HepG2 (cell line): Measurements from ENCODE around the gene IL11RA. TPM values are rescaled to one million over a fixed set of nuclear protein-coding genes. Genes with fewer than 3 reads are reported as not detected.
A peak's percentile ranks its signal among the peaks of the same experiment; 100 is the strongest.

Experiments
- ADNP ChIP-seq: sonication (generic); formaldehyde crosslinking; IDR thresholded peaks from 2 replicates; pipeline ENCODE4 v1.4.0; 2020; ENCODE audit warnings: missing genetic modification reagents
- DRAP1 ChIP-seq: IDR thresholded peaks from 2 replicates; pipeline ENCODE4 v1.6.1; 2016; ENCODE audit warnings: missing genetic modification reagents, missing compliant biosample characterization
- GATAD2A ChIP-seq: IDR thresholded peaks from 2 replicates; pipeline ENCODE4 v1.6.1; 2016
- HES4 ChIP-seq: sonication (generic); formaldehyde crosslinking; IDR thresholded peaks from 2 replicates; pipeline ENCODE4 v1.9.0; 2021; ENCODE audit warnings: mild to moderate bottlenecking, missing genetic modification reagents, borderline replicate concordance
- ISL2 ChIP-seq: sonication (generic); formaldehyde crosslinking; IDR thresholded peaks from 2 replicates; pipeline ENCODE4 v1.5.0; 2020; ENCODE audit warnings: missing genetic modification reagents
- KAT8 ChIP-seq: IDR thresholded peaks from 2 replicates; pipeline ENCODE4 v1.6.1; 2016; ENCODE audit warnings: missing genetic modification reagents, missing compliant biosample characterization
- KDM2A ChIP-seq: sonication (generic); formaldehyde crosslinking; IDR thresholded peaks from 2 replicates; pipeline ENCODE4 v1.4.0; 2020; ENCODE audit warnings: low read depth, missing genetic modification reagents, borderline replicate concordance
- KMT2A ChIP-seq: sonication (generic); formaldehyde crosslinking; IDR thresholded peaks from 2 replicates; pipeline ENCODE4 v1.4.0; 2020; ENCODE audit warnings: missing genetic modification reagents
- KMT2B ChIP-seq: IDR thresholded peaks from 2 replicates; pipeline ENCODE4 v1.6.1; 2016; ENCODE audit warnings: missing genetic modification reagents, missing compliant biosample characterization
- MTF2 ChIP-seq: sonication (generic); formaldehyde crosslinking; IDR thresholded peaks from 2 replicates; pipeline ENCODE4 v1.5.0; 2020; ENCODE audit warnings: missing genetic modification reagents, borderline replicate concordance
- MXD4 ChIP-seq: IDR thresholded peaks from 2 replicates; pipeline ENCODE4 v1.6.1; 2016; ENCODE audit warnings: mild to moderate bottlenecking, missing biosample characterization, missing genetic modification reagents
- MXI1 ChIP-seq: IDR thresholded peaks from 3 replicates; pipeline ENCODE4 v1.6.1; 2012; ENCODE audit warnings: low read depth, low read length, inconsistent platforms, borderline replicate concordance
- NFYC ChIP-seq: IDR thresholded peaks from 2 replicates; pipeline ENCODE4 v1.6.1; 2016; ENCODE audit warnings: missing genetic modification reagents, missing compliant biosample characterization
- STAG1 ChIP-seq: sonication (generic); formaldehyde crosslinking; IDR thresholded peaks from 2 replicates; pipeline ENCODE4 v1.4.0; 2020; ENCODE audit warnings: missing genetic modification reagents
- ZEB1 ChIP-seq: IDR thresholded peaks from 2 replicates; pipeline ENCODE4 v1.6.1; 2012; ENCODE audit warnings: mild to moderate bottlenecking, low read depth, inconsistent platforms; ENCODE audit not compliant: insufficient replicate concordance
- ZMYM3 ChIP-seq: sonication (generic); formaldehyde crosslinking; IDR thresholded peaks from 2 replicates; pipeline ENCODE4 v1.5.1; 2020; ENCODE audit warnings: mild to moderate bottlenecking, missing genetic modification reagents
- ZNF414 ChIP-seq: sonication (generic); formaldehyde crosslinking; IDR thresholded peaks from 2 replicates; pipeline ENCODE4 v1.5.0; 2020; ENCODE audit warnings: missing genetic modification reagents
- ZNF501 ChIP-seq: sonication (generic); formaldehyde crosslinking; IDR thresholded peaks from 2 replicates; pipeline ENCODE4 v1.5.1; 2020; ENCODE audit warnings: mild to moderate bottlenecking, moderate library complexity, missing genetic modification reagents
- ZNF564 ChIP-seq: sonication (generic); formaldehyde crosslinking; IDR thresholded peaks from 2 replicates; pipeline ENCODE4 v1.8.1; 2023; ENCODE audit warnings: mild to moderate bottlenecking, missing genetic modification reagents
- ZNF614 ChIP-seq: IDR thresholded peaks from 2 replicates; pipeline ENCODE4 v1.6.1; 2018; ENCODE audit warnings: missing biosample characterization, missing genetic modification reagents, inconsistent platforms, borderline replicate concordance
- ZNF703 ChIP-seq: sonication (generic); formaldehyde crosslinking; IDR thresholded peaks from 2 replicates; pipeline ENCODE4 v1.5.1; 2020; ENCODE audit warnings: missing genetic modification reagents, mild to moderate bottlenecking, moderate library complexity, borderline replicate concordance
- polyA plus RNA-seq, 8 experiments: library from polyadenylated mRNA; depleted of rRNA in 3 of 8; stranded (reverse) in 7 of 8; unstranded in 1 of 8; fragments of >200 nt; fragmentation: Illumina TruSeq in 4 of 8; extraction: Trizol in 4 of 8; gene quantifications; 2 replicates each; pipeline versions ENCODE4 v1.2.1 to v1.2.3, GENCODE V29; 2011 to 2016; ENCODE audit warnings: low read depth in 4 of 8, missing spikeins in 1 of 8, mixed read lengths in 1 of 8; ENCODE audit not compliant: insufficient read depth in 1 of 8
- total RNA-seq, 5 experiments: library from RNA; depleted of rRNA; stranded (reverse); fragments of >200 nt; fragmentation: Illumina TruSeq; extraction: Trizol; gene quantifications; 2 replicates each; pipeline ENCODE4 v1.2.3, GENCODE V29; 2016; ENCODE audit warnings: low read depth in 1 of 5
- TF ChIP-seq, protein P1 (sequence below): sonication (generic); formaldehyde crosslinking; IDR thresholded peaks from 2 replicates; pipeline ENCODE4 v1.4.0; 2020; ENCODE audit warnings: missing genetic modification reagents, borderline replicate concordance
- TF ChIP-seq, protein P2 (sequence below): sonication (generic); formaldehyde crosslinking; IDR thresholded peaks from 2 replicates; pipeline ENCODE4 v1.4.0; 2020; ENCODE audit warnings: missing genetic modification reagents

The IL11RA gene
- total and polyA plus RNA-seq, 2 of the 13 experiments (the other 11 are each of a cell fraction or from before 2014, with no cell fraction given): 2.0 to 4.2 TPM

DNA sequence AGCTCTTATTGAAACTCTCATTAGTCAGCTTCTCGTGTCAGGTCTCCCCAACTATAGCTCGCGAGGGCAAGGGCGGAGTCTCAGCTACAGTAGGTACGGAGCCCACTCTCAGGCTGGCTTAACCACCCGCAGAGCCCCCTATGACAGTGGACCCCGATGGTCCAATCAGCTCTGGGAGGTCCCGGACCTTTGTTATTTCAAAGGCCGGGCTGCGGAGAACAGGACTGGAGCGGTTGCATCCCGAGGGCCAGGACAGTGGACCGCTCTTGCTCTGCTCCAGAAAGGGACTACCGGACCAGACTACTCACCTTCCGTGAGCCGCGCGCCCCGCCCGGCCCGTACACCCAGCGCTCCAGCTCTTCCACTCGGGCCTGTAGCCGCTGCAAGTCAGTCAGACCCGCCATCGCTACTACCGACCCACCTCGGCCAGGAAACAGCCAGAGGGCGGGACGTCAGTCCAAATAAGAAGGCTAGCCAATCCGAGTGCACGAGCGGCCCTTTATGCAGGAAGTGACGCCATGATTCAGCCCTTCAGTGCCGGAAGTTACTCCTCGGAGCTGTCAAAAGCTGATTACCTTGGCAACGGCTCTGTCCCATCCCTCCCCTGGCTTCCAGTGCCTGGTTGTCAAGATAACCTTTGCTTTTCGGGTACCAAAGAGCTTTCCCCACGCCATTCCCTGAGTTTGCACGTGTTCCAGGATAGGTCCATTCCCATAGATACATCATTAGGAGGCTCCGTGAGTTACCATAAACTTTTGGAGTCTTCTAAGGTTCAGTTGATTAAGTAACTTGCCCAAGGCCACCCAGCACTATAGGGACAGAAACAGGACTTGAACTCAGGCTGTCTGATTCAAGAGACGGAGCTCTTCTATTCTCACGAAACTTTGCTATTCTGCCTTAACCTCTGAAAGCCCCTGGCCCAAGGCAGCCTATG, 31.7 kb upstream of the IL11RA start, which contains the start of gene DCTN3 (continued):
- TF ChIP-seq ZNF614 (CRISPR knock-in tag) (no peak), ZMYM3 (no peak), ZNF564 (CRISPR knock-in tag) (no peak), KDM2A (peak; percentile 59; the same call in 1 of the 2 replicates), ZEB1 (no peak), KMT2A (0 out of 2 replicates have a peak, but pooled peaks have one; percentile 49), MTF2 (CRISPR knock-in tag) (no peak), DRAP1 (CRISPR knock-in tag) (no peak), KMT2B (CRISPR knock-in tag) (peak; percentile 72), ISL2 (CRISPR knock-in tag) (no peak), ADNP (CRISPR knock-in tag) (no peak), ZNF703 (CRISPR knock-in tag) (no peak), KAT8 (CRISPR knock-in tag) (peak; percentile 87), HES4 (CRISPR knock-in tag) (no peak), ZNF501 (CRISPR knock-in tag) (peak; percentile 53), NFYC (CRISPR knock-in tag) (peak; percentile 88), MXI1 (0 out of 3 replicates have a peak, but pooled peaks have one; percentile 43), STAG1 (CRISPR knock-in tag) (no peak), MXD4 (0 out of 2 replicates have a peak, but pooled peaks have one; percentile 21), GATAD2A (CRISPR knock-in tag) (0 out of 2 replicates have a peak, but pooled peaks have one; percentile 26), ZNF414 (no peak)
- TF ChIP-seq, protein P1, sequence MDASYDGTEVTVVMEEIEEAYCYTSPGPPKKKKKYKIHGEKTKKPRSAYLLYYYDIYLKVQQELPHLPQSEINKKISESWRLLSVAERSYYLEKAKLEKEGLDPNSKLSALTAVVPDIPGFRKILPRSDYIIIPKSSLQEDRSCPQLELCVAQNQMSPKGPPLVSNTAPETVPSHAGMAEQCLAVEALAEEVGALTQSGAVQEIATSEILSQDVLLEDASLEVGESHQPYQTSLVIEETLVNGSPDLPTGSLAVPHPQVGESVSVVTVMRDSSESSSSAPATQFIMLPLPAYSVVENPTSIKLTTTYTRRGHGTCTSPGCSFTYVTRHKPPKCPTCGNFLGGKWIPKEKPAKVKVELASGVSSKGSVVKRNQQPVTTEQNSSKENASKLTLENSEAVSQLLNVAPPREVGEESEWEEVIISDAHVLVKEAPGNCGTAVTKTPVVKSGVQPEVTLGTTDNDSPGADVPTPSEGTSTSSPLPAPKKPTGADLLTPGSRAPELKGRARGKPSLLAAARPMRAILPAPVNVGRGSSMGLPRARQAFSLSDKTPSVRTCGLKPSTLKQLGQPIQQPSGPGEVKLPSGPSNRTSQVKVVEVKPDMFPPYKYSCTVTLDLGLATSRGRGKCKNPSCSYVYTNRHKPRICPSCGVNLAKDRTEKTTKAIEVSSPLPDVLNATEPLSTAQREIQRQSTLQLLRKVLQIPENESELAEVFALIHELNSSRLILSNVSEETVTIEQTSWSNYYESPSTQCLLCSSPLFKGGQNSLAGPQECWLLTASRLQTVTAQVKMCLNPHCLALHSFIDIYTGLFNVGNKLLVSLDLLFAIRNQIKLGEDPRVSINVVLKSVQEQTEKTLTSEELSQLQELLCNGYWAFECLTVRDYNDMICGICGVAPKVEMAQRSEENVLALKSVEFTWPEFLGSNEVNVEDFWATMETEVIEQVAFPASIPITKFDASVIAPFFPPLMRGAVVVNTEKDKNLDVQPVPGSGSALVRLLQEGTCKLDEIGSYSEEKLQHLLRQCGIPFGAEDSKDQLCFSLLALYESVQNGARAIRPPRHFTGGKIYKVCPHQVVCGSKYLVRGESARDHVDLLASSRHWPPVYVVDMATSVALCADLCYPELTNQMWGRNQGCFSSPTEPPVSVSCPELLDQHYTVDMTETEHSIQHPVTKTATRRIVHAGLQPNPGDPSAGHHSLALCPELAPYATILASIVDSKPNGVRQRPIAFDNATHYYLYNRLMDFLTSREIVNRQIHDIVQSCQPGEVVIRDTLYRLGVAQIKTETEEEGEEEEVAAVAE (CRISPR knock-in tag): 0 out of 2 replicates have a peak, but pooled peaks have one; percentile 24
- TF ChIP-seq, protein P2, sequence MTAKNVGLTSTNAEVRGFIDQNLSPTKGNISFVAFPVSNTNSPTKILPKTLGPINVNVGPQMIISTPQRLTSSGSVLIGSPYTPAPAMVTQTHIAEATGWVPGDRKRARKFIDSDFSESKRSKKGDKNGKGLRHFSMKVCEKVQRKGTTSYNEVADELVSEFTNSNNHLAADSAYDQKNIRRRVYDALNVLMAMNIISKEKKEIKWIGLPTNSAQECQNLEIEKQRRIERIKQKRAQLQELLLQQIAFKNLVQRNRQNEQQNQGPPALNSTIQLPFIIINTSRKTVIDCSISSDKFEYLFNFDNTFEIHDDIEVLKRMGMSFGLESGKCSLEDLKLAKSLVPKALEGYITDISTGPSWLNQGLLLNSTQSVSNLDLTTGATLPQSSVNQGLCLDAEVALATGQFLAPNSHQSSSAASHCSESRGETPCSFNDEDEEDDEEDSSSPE: peak; percentile 61
